ENCODE results near the gene TNFRSF8. TPM values are rescaled to one million over a fixed set of nuclear protein-coding genes. Genes with fewer than 3 reads are reported as not detected.

Gene TNFRSF8
- total RNA-seq, 1 donor from 2014 or later: 1.8 TPM

DNA sequence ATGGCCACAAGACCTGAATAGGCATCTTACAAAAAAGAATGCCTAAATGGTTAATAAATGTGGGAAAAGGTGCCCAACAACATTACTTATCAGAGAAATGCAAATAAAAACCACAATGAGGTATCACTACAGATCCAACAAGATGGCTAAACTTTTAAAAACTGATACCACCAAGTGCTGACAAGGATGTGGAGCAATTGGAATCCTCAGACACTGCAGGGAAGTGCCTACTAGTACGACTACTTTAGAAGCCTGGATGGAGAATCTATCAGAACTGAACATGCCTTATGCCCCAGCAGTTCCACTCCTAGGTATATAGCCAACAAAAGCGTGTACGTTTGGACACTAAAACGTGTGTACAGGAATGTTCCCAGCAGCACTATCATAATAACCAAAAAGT, 19.9 kb downstream of the TNFRSF8 start:
- intact Hi-C loops (cut with DNase I): no loop called here
- H3K27ac ChIP-seq: no peak overlapping the region
- H3K9me3 ChIP-seq: no peaks in the 10 kb centered on the region
- peaks cover under 1% of the 10 kb centered on the region for H3K4me1 ChIP-seq
- no peaks in the 10 kb centered on the region for H3K27me3 ChIP-seq
- ATAC-seq: no peak
- DNase-seq: no peak
- no peak overlapping the region for H3K4me3 ChIP-seq
- TF ChIP-seq, protein P1, sequence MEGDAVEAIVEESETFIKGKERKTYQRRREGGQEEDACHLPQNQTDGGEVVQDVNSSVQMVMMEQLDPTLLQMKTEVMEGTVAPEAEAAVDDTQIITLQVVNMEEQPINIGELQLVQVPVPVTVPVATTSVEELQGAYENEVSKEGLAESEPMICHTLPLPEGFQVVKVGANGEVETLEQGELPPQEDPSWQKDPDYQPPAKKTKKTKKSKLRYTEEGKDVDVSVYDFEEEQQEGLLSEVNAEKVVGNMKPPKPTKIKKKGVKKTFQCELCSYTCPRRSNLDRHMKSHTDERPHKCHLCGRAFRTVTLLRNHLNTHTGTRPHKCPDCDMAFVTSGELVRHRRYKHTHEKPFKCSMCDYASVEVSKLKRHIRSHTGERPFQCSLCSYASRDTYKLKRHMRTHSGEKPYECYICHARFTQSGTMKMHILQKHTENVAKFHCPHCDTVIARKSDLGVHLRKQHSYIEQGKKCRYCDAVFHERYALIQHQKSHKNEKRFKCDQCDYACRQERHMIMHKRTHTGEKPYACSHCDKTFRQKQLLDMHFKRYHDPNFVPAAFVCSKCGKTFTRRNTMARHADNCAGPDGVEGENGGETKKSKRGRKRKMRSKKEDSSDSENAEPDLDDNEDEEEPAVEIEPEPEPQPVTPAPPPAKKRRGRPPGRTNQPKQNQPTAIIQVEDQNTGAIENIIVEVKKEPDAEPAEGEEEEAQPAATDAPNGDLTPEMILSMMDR (IDR thresholded peaks at IDR 0.05): no peak
- no peaks in the 10 kb centered on the region for H3K36me3 ChIP-seq

DNA sequence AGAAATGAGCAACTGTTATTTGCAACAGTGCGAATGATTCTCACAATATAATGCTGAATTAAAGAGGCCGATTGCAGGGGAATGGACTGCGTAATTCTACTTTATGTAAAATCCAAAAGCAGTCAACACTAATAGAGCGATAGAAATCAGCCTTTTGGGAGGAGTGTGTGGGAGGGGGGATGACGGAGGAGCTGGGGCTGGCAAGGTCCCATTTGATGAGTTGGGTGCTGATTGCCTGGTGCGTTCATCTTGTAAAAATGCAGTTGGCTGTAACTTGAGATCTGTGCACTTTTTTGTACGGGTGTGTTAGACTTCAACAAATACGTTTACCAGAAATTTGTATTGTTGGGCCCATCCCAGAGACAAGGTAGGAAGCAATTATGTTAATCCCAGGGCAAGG, 20.7 kb downstream of the TNFRSF8 start:
- DNase-seq: no peak
- Histone ChIP-seq H3K27ac (no peak overlapping the region), H3K27me3 (no peaks in the 10 kb centered on the region), H3K4me1 (peaks cover 7% of the 10 kb centered on the region), H3K9me3 (no peaks in the 10 kb centered on the region), H3K4me3 (no peak overlapping the region), H3K36me3 (no peaks in the 10 kb centered on the region)
- ATAC-seq: no peak
- intact Hi-C loops (cut with DNase I): no loop called here
- TF ChIP-seq, protein P1 (IDR thresholded peaks at IDR 0.05): no peak

DNA sequence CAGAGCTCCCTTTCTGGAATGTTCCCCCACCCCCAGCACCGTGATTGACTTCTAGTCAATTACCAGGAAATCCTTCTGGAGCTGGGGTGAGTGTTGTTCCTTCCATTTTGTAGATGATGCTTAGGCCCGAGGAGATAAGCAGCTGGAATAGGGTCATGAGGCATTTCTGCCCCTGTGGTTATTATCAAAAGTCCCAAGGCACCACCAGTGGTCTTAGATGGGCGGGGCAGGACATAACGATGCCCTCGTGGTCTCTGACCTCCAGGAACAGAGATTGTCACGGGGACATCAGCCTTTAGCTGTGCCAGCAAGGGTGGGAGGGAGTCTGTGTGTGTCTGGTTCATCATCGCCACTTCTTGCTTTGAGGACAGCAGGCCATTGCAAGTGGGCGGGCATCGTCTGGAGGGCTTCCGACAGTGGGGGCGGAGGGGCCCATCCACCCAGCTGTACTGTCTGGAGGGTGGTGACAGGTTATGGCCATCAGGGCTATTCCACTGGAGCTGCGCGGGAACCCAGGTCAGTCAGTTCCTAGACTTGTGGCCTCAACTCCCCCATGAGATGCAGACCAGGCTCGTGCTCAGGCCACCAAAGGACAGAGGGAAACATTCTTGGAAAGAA, 22.6 kb downstream of the TNFRSF8 start:
- TF ChIP-seq, protein P1 (IDR thresholded peaks at IDR 0.05): no peak
- DNase-seq: no peak
- Histone ChIP-seq H3K9me3 (no peaks in the 10 kb centered on the region), H3K4me1 (peaks cover 7% of the 10 kb centered on the region), H3K4me3 (no peak overlapping the region), H3K27me3 (no peaks in the 10 kb centered on the region), H3K27ac (no peak overlapping the region), H3K36me3 (no peaks in the 10 kb centered on the region)
- no peak for ATAC-seq
- intact Hi-C loops (cut with DNase I): no loop called here

DNA sequence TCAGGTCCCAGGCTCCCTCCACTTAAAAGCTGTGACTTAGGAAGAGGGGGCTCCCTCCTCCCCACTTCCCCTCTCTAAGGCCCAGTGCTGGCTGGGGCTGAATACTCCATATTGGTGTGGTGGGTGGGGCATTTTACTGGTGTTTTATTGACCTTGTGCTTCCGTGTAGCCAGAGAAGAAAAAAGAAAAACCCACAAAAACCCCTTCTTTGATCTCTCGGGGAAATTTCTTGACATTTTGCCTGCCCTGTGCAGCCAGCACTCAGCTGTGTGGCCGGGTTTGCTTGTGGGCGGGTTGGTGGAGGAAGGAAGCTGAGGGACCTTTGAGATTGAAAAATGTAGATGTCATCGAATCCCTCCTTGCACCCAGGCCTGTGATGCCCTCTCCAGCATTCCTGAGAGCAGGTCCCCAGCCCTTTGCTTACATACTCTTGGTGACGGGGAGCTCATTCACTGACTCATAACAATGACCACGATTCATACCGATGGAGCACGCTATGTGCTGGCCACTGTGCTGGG, 24.8 kb downstream of the TNFRSF8 start:
- H3K27me3 ChIP-seq: no peaks in the 10 kb centered on the region
- intact Hi-C loops (cut with DNase I): no loop called here
- no peak overlapping the region for H3K27ac ChIP-seq
- ATAC-seq: peak; percentile 17
- H3K4me3 ChIP-seq: no peak overlapping the region
- DNase-seq: no peak
- TF ChIP-seq, protein P1 (IDR thresholded peaks at IDR 0.05): no peak
- no peaks in the 10 kb centered on the region for H3K36me3 ChIP-seq
- H3K9me3 ChIP-seq: no peaks in the 10 kb centered on the region
- H3K4me1 ChIP-seq: peaks cover 7% of the 10 kb centered on the region

DNA sequence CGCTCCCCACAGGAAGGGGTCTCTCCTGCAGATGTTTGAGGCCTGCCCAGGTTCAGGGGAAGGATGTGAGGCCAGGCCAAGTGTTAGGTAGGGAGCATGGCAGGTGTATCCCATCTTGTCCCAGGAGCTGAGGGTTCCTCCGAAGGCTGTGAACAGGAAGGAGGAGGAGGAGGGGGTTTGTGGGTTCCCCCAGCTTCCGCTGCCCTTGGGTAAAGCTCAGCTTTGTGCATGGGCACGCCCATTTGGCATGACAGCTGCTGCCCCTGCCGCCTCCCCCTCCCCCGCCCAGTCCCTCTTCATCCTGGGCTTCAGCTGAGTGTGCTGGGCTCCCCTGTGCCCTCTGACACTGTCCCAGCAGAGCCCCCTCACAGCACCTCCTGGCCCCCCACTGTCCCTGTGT, 25.5 kb downstream of the TNFRSF8 start:
- ATAC-seq (peak; percentile 33), DNase-seq (no peak)
- Histone ChIP-seq H3K4me3 (no peak overlapping the region), H3K36me3 (no peaks in the 10 kb centered on the region), H3K27ac (no peak overlapping the region), H3K27me3 (no peaks in the 10 kb centered on the region), H3K9me3 (no peaks in the 10 kb centered on the region), H3K4me1 (peaks cover 7% of the 10 kb centered on the region)
- intact Hi-C loops (cut with DNase I): no loop called here
- TF ChIP-seq, protein P1 (IDR thresholded peaks at IDR 0.05): no peak
